H9 (cell line): ENCODE results near the gene MAPKAPK2. TPM values are rescaled to one million over a fixed set of nuclear protein-coding genes. Genes with fewer than 3 reads are reported as not detected.

Source experiments
- DNase-seq: peaks from one replicate; pipeline ENCODE4 v3.0.0-alpha.2; 2017
- H2AFZ ChIP-seq: one replicate; pipeline ENCODE4 v1.6.1; 2013; ENCODE audit warnings: mild to moderate bottlenecking, low read length, control low read depth, moderate library complexity
- H2AK5ac ChIP-seq: 2 replicates; pipeline ENCODE4 v1.6.1; 2013; ENCODE audit warnings: low read length, control low read depth, mixed read lengths; ENCODE audit not compliant: insufficient read length
- H2BK120ac ChIP-seq: one replicate; pipeline ENCODE4 v1.6.1; 2013; ENCODE audit warnings: low read depth, mild to moderate bottlenecking, low read length, control low read depth, inconsistent platforms; ENCODE audit not compliant: poor library complexity, severe bottlenecking
- H2BK12ac ChIP-seq: 2 replicates; pipeline ENCODE4 v1.6.1; 2013; ENCODE audit warnings: low read length, control low read depth, mixed read lengths, low read depth; ENCODE audit not compliant: insufficient read length
- H2BK15ac ChIP-seq: 2 replicates; pipeline ENCODE4 v1.6.1; 2013; ENCODE audit warnings: low read depth, low read length, control low read depth
- H2BK20ac ChIP-seq: one replicate; pipeline ENCODE4 v1.6.1; 2013; ENCODE audit warnings: low read depth, mild to moderate bottlenecking, low read length, control low read depth, inconsistent platforms; ENCODE audit not compliant: poor library complexity, severe bottlenecking
- H2BK5ac ChIP-seq: 2 replicates; pipeline ENCODE4 v1.6.1; 2013; ENCODE audit warnings: low read length, control low read depth, mixed read lengths; ENCODE audit not compliant: insufficient read length
- H3K14ac ChIP-seq: 2 replicates; pipeline ENCODE4 v1.6.1; 2013; ENCODE audit warnings: low read length, control low read depth; ENCODE audit not compliant: insufficient read depth
- H3K18ac ChIP-seq: 2 replicates; pipeline ENCODE4 v1.6.1; 2013; ENCODE audit warnings: low read depth, mild to moderate bottlenecking, mixed read lengths, low read length, control low read depth; ENCODE audit not compliant: insufficient read length
- H3K23ac ChIP-seq: 2 replicates; pipeline ENCODE4 v1.6.1; 2013; ENCODE audit warnings: low read length, control low read depth, mixed read lengths, low read depth; ENCODE audit not compliant: insufficient read length
- H3K23me2 ChIP-seq: 2 replicates; pipeline ENCODE4 v1.6.1; 2013; ENCODE audit warnings: low read depth, mild to moderate bottlenecking, mixed read lengths, low read length, control low read depth; ENCODE audit not compliant: insufficient read length, poor library complexity, severe bottlenecking
- H3K27ac ChIP-seq: 2 replicates; pipeline ENCODE4 v1.5.1; 2013; ENCODE audit warnings: low read length, control low read depth, mixed read lengths, low read depth; ENCODE audit not compliant: insufficient read length
- H3K27me3 ChIP-seq: 2 replicates; pipeline ENCODE4 v1.6.1; 2013; ENCODE audit warnings: low read length, control low read depth, inconsistent platforms; ENCODE audit not compliant: insufficient read depth
- H3K4ac ChIP-seq: 2 replicates; pipeline ENCODE4 v1.6.1; 2013; ENCODE audit warnings: low read depth, mild to moderate bottlenecking, control low read depth, inconsistent platforms, low read length, moderate library complexity
- H3K4me1 ChIP-seq: 2 replicates; pipeline ENCODE4 v1.6.1; 2013; ENCODE audit warnings: low read length, control low read depth, inconsistent platforms; ENCODE audit not compliant: insufficient read depth
- H3K4me2 ChIP-seq: 2 replicates; pipeline ENCODE4 v1.6.1; 2013; ENCODE audit warnings: low read length, control low read depth, mixed read lengths; ENCODE audit not compliant: insufficient read length, insufficient read depth
- H3K56ac ChIP-seq: 2 replicates; pipeline ENCODE4 v1.6.1; 2013; ENCODE audit warnings: low read depth, mild to moderate bottlenecking, mixed read lengths, low read length, control low read depth; ENCODE audit not compliant: insufficient read length
- H3K79me1 ChIP-seq: 2 replicates; pipeline ENCODE4 v1.6.1; 2013; ENCODE audit warnings: low read depth, mild to moderate bottlenecking, moderate library complexity, low read length, control low read depth, inconsistent platforms; ENCODE audit not compliant: insufficient read depth, poor library complexity, severe bottlenecking
- H3K79me2 ChIP-seq: 2 replicates; pipeline ENCODE4 v1.6.1; 2013; ENCODE audit warnings: low read length, control low read depth, inconsistent platforms; ENCODE audit not compliant: insufficient read depth
- H3K9ac ChIP-seq: 2 replicates; pipeline ENCODE4 v1.6.1; 2013; ENCODE audit warnings: low read length, control low read depth, mixed read lengths; ENCODE audit not compliant: insufficient read length; ENCODE audit errors: extremely low read depth
- H3K9me3 ChIP-seq: one replicate; pipeline ENCODE4 v1.6.1; 2013; ENCODE audit warnings: low read depth, low read length, inconsistent platforms; ENCODE audit not compliant: control insufficient read depth
- H3T11ph ChIP-seq: one replicate; pipeline ENCODE4 v1.6.1; 2013; ENCODE audit warnings: mild to moderate bottlenecking, low read length, control low read depth, inconsistent platforms
- H4K20me1 ChIP-seq: one replicate; pipeline ENCODE4 v1.6.1; 2013; ENCODE audit not compliant: control insufficient read depth, insufficient read length, insufficient read depth
- H4K5ac ChIP-seq: 2 replicates; pipeline ENCODE4 v1.6.1; 2013; ENCODE audit warnings: low read depth, mild to moderate bottlenecking, mixed read lengths, low read length, control low read depth; ENCODE audit not compliant: insufficient read length
- H4K8ac ChIP-seq: replicated peaks from 2 replicates; pipeline ENCODE4 v1.6.1; 2013; ENCODE audit warnings: low read length, control low read depth, mixed read lengths, low read depth; ENCODE audit not compliant: insufficient read length
- H4K91ac ChIP-seq: 2 replicates; pipeline ENCODE4 v1.6.1; 2013; ENCODE audit warnings: low read depth, mild to moderate bottlenecking, moderate library complexity, mixed read lengths, low read length, control low read depth; ENCODE audit not compliant: insufficient read length
- H3K27ac Mint-ChIP-seq, 3 experiments: 2 replicates in 2 of 3; 3 replicates in 1 of 3; pipeline ENCODE4 v1.8.0; 2020 to 2021; ENCODE audit warnings: mixed read lengths in 3 of 3, mild to moderate bottlenecking in 1 of 3, moderate library complexity in 1 of 3
- H3K27me3 Mint-ChIP-seq: 2 replicates; pipeline ENCODE4 v1.8.0; 2021; ENCODE audit warnings: low read depth, mild to moderate bottlenecking, moderate library complexity, mixed read lengths
- H3K36me3 Mint-ChIP-seq, 3 experiments: 2 replicates in 2 of 3; 3 replicates in 1 of 3; pipeline ENCODE4 v1.8.0; 2020 to 2021; ENCODE audit warnings: low read depth in 3 of 3, mixed read lengths in 3 of 3; ENCODE audit not compliant: insufficient read depth in 1 of 3
- H3K4me1 Mint-ChIP-seq, 2 experiments: 2 replicates each; pipeline ENCODE4 v1.8.0; 2020; ENCODE audit warnings: mixed read lengths in 2 of 2
- H3K4me3 Mint-ChIP-seq, 2 experiments: 2 replicates in 1 of 2; 3 replicates in 1 of 2; pipeline ENCODE4 v1.8.0; 2020 to 2021; ENCODE audit warnings: mild to moderate bottlenecking in 2 of 2, mixed read lengths in 2 of 2, moderate library complexity in 1 of 2
- H3K9me3 Mint-ChIP-seq, 2 experiments: 2 replicates in 1 of 2; 3 replicates in 1 of 2; pipeline ENCODE4 v1.8.0; 2020; ENCODE audit warnings: mild to moderate bottlenecking in 2 of 2, mixed read lengths in 2 of 2, moderate library complexity in 1 of 2
- WGBS: extraction: QIAGEN DNeasy Blood & Tissue Kit; methylation state at CpG from one replicate; pipeline ENCODE4 v1.1.7; 2013; ENCODE audit warnings: missing lambda C conversion rate, low lambda C conversion rate, mixed read lengths; ENCODE audit not compliant: insufficient read length; ENCODE audit errors: extremely low coverage; 5-methylcytosine and 5-hydroxymethylcytosine counted together
- total RNA-seq: library from RNA; stranded (reverse); gene quantifications from 2 replicates; pipeline ENCODE4 v1.2.1, GENCODE V29; 2021
- TF ChIP-seq, protein P1 (sequence below): fragments of 200-600 bp; sonication (generic); conservative IDR thresholded peaks from 3 replicates; pipeline ENCODE4 v1.8.0; 2021; ENCODE audit warnings: antibody characterized with exemption, mild to moderate bottlenecking

The MAPKAPK2 gene
- total RNA-seq, 1 experiment from 2014 or later = 50.1 TPM

DNA sequence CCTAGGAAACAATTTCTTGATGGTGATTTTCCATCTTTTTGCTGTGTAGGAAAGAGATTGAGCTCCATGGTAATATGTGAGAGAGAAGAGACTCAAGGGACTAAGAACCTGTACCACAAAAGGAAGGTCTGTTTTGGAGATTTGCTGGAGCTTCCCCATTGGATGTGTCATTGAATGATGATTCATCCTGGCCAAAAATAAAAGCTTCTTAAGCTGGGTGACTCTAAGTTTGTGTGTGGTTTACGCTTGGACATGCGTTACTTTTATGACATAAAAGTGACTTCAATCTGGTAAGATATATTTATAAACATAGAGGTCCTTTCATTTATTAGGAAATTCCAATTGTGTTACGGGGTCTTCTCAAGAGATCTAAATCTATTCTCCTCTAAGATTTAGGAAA, 68.4 kb downstream of the MAPKAPK2 start:
- Histone ChIP-seq H4K20me1 (no peaks in the 10 kb centered on the region), H2BK20ac (no peak overlapping the region), H3K14ac (no peak overlapping the region), H3K9ac (no peak overlapping the region), H3K4ac (no peak overlapping the region), H3K23ac (no peak overlapping the region), H3K79me1 (no peaks in the 10 kb centered on the region), H4K5ac (no peak overlapping the region), H2AFZ (no peak overlapping the region), H4K91ac (no peak overlapping the region), H3K23me2 (no peaks in the 10 kb centered on the region), H3K56ac (no peak overlapping the region), H2AK5ac (no peak overlapping the region), H3K27me3 (no peaks in the 10 kb centered on the region), H3K4me1 (no peaks in the 10 kb centered on the region), H3T11ph (no peak overlapping the region), H2BK120ac (no peak overlapping the region), H3K9me3 (no peaks in the 10 kb centered on the region), H3K18ac (no peak overlapping the region), H3K79me2 (no peaks in the 10 kb centered on the region), H4K8ac (no peak overlapping the region), H2BK12ac (no peak overlapping the region), H2BK15ac (no peak overlapping the region), H3K4me2 (no peak overlapping the region), H3K27ac (no peak overlapping the region), H2BK5ac (no peak overlapping the region)
- H3K4me1 Mint-ChIP-seq = peaks cover 3 to 6% of the 10 kb centered on the region in 2 experiments; a peak in 3 of 4 replicates
- TF ChIP-seq, protein P1, sequence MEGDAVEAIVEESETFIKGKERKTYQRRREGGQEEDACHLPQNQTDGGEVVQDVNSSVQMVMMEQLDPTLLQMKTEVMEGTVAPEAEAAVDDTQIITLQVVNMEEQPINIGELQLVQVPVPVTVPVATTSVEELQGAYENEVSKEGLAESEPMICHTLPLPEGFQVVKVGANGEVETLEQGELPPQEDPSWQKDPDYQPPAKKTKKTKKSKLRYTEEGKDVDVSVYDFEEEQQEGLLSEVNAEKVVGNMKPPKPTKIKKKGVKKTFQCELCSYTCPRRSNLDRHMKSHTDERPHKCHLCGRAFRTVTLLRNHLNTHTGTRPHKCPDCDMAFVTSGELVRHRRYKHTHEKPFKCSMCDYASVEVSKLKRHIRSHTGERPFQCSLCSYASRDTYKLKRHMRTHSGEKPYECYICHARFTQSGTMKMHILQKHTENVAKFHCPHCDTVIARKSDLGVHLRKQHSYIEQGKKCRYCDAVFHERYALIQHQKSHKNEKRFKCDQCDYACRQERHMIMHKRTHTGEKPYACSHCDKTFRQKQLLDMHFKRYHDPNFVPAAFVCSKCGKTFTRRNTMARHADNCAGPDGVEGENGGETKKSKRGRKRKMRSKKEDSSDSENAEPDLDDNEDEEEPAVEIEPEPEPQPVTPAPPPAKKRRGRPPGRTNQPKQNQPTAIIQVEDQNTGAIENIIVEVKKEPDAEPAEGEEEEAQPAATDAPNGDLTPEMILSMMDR = no peak
- WGBS = no CpG with 5 or more reads among the region's 3 CpGs
- peaks cover 15% of the 10 kb centered on the region for H3K27me3 Mint-ChIP-seq
- DNase-seq = no peak
- H3K36me3 Mint-ChIP-seq = no peaks in the 10 kb centered on the region
- no peak overlapping the region for H3K27ac Mint-ChIP-seq
- H3K9me3 Mint-ChIP-seq = no peaks in the 10 kb centered on the region
- no peak overlapping the region for H3K4me3 Mint-ChIP-seq
